GM06990 (cell line): ENCODE data around the gene EFNB2.

Experiments used
- DNase-seq: peaks from one replicate; pipeline ENCODE4 v3.0.0-alpha.2; 2011; ENCODE audit not compliant: insufficient read length; ENCODE audit errors: extremely low read depth
- H3K27me3 ChIP-seq: replicated peaks from 2 replicates; pipeline ENCODE4 v1.6.0; 2011; ENCODE audit warnings: low read length; ENCODE audit not compliant: control insufficient read depth, insufficient read depth
- H3K36me3 ChIP-seq: 2 replicates; pipeline ENCODE4 v1.5.1; 2011; ENCODE audit warnings: low read length; ENCODE audit not compliant: control insufficient read depth, insufficient read depth
- H3K4me3 ChIP-seq: replicated peaks from 2 replicates; pipeline ENCODE4 v1.5.1; 2011; ENCODE audit warnings: low read depth, mild to moderate bottlenecking, control low read depth, low read length
- CTCF ChIP-seq: IDR thresholded peaks from 2 replicates; pipeline ENCODE4 v1.5.1; 2011; ENCODE audit warnings: low read length, control low read depth, mild to moderate bottlenecking, inconsistent platforms; ENCODE audit not compliant: insufficient read depth, poor library complexity, severe bottlenecking

Gene EFNB2

DNA sequence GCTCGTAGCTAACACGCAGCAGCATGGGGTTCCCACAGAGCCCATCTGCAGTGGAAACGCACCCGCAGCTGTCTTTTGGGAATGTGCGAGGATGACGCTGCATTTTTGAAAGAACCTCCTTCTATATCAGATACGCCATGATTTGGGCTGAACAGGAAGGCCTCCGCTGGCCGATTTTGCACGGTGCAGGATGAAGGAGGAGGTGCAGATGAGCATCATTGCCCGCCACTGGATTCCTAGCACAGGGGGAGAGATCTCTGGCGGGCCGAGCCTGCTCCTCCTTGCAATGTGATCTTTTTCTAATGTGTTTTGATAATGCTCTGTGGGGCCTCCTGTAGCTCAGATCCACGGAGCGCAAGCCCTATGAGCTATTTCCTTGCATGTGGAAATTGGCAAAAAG lies 55.5 kb downstream of the EFNB2 start:
- Histone ChIP-seq H3K27me3 (no peaks in the 10 kb centered on the region), H3K4me3 (no peak overlapping the region), H3K36me3 (no peaks in the 10 kb centered on the region)
- no peak for DNase-seq
- TF ChIP-seq CTCF: no peak

DNA sequence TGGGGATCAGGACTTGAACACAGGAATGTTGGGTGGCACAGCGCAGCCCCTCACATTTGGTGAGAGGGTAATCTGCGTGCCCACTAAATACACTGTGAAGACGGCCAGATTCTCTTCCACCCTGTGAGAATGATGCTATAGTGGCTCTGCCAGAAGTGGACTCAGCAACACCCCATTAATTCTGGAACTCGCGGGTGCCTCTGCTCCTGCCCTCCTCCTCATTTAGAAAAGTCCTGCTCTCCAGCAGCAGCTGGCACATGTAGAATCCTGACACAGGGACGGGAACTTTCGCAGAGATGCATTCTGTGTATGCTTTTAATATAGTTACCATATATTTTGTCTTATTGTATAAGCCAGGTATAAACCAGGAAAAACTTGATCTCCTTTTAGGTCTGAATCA lies 57.3 kb downstream of the EFNB2 start:
- H3K27me3 ChIP-seq: no peaks in the 10 kb centered on the region
- no peaks in the 10 kb centered on the region for H3K36me3 ChIP-seq
- no peak overlapping the region for H3K4me3 ChIP-seq
- TF ChIP-seq CTCF: no peak
- no peak for DNase-seq

DNA sequence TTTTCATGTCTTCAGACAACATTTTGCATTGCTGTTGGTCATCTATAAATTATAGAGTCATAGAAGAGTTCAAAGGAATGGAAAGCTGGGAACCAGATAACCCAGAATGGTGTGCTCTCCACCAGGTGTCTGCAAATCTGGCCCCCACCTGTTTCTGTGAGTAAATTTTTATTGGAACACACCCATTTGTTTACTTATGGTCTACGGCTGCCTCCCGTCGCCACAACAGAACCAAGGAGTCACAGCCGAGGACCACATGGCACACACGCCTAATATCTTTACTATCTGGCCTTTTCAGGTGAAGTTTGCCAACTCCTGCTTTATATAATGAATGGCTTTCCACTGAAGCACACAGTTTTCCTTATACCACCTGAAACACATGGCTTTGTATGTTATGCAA lies 58.2 kb downstream of the EFNB2 start:
- Histone ChIP-seq H3K27me3 (no peaks in the 10 kb centered on the region), H3K4me3 (no peak overlapping the region), H3K36me3 (no peaks in the 10 kb centered on the region)
- no peak for TF ChIP-seq CTCF
- DNase-seq: no peak

DNA sequence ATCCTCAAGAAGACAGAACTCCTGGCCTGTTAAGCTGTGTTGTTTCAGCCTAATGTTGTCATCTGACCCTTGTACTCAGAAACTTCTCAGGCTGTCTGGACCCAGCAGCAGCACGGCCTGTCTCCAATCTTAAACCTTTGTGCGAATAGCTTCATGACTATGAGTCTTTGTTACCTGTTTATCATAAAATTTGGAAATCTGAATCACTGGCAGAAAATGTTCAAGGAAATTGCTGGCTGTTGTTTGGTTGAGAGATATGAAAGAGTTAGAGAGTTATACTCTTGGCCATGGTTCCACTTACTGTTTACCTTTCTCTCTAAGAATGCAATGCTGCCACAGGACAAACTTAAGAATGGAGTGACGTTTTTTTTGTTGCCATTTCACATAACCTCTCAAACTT lies 59.6 kb downstream of the EFNB2 start:
- TF ChIP-seq CTCF: no peak
- DNase-seq: no peak
- no peaks in the 10 kb centered on the region for H3K27me3 ChIP-seq
- no peaks in the 10 kb centered on the region for H3K36me3 ChIP-seq
- H3K4me3 ChIP-seq: no peak overlapping the region

GRCh38 chr13:106474912-106475311 lies 60.5 kb downstream of the EFNB2 start:
- no peak for DNase-seq
- Histone ChIP-seq H3K36me3 (no peaks in the 10 kb centered on the region), H3K27me3 (no peaks in the 10 kb centered on the region), H3K4me3 (no peak overlapping the region)
- TF ChIP-seq CTCF: no peak

DNA sequence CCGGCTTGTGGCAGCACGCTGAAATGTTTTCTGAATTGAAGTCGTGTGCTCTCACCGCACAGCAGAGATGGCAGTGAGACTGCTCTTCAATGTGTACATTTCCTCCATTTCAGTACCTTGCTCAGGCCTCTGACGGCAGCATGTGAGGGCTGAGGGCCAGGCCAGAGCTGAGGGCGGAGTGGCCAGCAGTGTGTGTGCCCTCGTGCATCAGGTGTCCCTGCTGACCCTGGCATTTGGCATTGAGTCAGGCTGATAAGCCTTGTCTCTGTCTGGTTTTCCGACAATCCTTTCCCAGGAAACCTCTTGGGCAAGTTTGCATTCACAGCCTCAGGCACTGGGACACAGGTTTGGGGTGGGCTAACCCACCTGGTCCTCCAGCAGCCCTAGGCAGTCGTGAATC lies 62.3 kb downstream of the EFNB2 start:
- Histone ChIP-seq H3K27me3 (no peaks in the 10 kb centered on the region; the same call in 1 of the 2 replicates), H3K36me3 (no peaks in the 10 kb centered on the region), H3K4me3 (no peak overlapping the region)
- no peak for DNase-seq
- no peak for TF ChIP-seq CTCF
